HL-60 (cell line): ENCODE results near the gene BTC.

ENCODE experiments used
- DNase-seq, 2 experiments: peaks; one replicate each; pipeline ENCODE4 v3.0.0-alpha.2; 2010 to 2020; ENCODE audit warnings: low read depth in 1 of 2, low spot score in 1 of 2
- H3K27ac ChIP-seq: fragments of 250-450 bp; sonication (Bioruptor Pico); replicated peaks from 2 replicates; pipeline ENCODE4 v1.5.1; 2020; ENCODE audit warnings: mild to moderate bottlenecking, moderate library complexity
- H3K27me3 ChIP-seq: fragments of 250-450 bp; sonication (Bioruptor Pico); 2 replicates; pipeline ENCODE4 v1.5.1; 2021; ENCODE audit warnings: mild to moderate bottlenecking, moderate library complexity; ENCODE audit not compliant: insufficient read depth, poor library complexity, severe bottlenecking
- H3K4me3 ChIP-seq: replicated peaks from 2 replicates; pipeline ENCODE4 v1.5.1; 2011; ENCODE audit warnings: mild to moderate bottlenecking, control low read depth, low read length; ENCODE audit not compliant: insufficient read depth
- GABPA ChIP-seq: IDR thresholded peaks from 2 replicates; pipeline ENCODE4 v1.6.1; 2012; ENCODE audit warnings: low read depth
- POLR2AphosphoS5 ChIP-seq: IDR thresholded peaks from 2 replicates; pipeline ENCODE4 v1.6.1; 2012; ENCODE audit warnings: low read depth
- SPI1 ChIP-seq: IDR thresholded peaks from 2 replicates; pipeline ENCODE4 v1.6.1; 2012; ENCODE audit warnings: low read depth, mild to moderate bottlenecking, borderline replicate concordance
- TF ChIP-seq, protein P1 (sequence below): IDR thresholded peaks from one replicate; pipeline ENCODE4 v1.5.1; 2011; ENCODE audit warnings: low read length, control low read depth, inconsistent platforms; ENCODE audit not compliant: insufficient read depth
- TF ChIP-seq, protein P2 (sequence below): IDR thresholded peaks from 2 replicates; pipeline ENCODE4 v1.6.1; 2012; ENCODE audit warnings: low read depth; ENCODE audit not compliant: insufficient replicate concordance

Gene BTC

DNA sequence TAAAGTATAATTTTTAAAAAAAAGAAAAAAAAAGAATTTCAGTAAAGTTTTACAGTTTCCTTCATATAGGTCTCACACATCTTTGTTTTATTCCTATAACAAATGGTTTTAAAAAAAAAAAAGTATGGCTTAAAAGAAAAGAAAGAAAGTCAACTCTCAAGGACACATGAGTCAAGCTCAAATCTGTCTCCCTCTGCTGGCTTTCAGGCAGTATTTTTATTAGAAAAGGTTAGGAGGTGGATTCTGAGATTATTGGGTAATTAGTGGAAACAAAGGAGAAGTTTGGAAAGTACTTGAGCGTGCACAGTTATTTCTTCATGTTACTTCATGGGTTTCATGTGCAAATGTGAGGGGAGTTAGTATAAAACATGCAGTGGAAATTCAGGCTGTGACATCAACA lies 36.6 kb upstream of the BTC start:
- TF ChIP-seq, protein P1, sequence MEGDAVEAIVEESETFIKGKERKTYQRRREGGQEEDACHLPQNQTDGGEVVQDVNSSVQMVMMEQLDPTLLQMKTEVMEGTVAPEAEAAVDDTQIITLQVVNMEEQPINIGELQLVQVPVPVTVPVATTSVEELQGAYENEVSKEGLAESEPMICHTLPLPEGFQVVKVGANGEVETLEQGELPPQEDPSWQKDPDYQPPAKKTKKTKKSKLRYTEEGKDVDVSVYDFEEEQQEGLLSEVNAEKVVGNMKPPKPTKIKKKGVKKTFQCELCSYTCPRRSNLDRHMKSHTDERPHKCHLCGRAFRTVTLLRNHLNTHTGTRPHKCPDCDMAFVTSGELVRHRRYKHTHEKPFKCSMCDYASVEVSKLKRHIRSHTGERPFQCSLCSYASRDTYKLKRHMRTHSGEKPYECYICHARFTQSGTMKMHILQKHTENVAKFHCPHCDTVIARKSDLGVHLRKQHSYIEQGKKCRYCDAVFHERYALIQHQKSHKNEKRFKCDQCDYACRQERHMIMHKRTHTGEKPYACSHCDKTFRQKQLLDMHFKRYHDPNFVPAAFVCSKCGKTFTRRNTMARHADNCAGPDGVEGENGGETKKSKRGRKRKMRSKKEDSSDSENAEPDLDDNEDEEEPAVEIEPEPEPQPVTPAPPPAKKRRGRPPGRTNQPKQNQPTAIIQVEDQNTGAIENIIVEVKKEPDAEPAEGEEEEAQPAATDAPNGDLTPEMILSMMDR: no peak
- TF ChIP-seq SPI1: no peak
- no peak for TF ChIP-seq POLR2AphosphoS5
- TF ChIP-seq GABPA: no peak
- TF ChIP-seq, protein P2, sequence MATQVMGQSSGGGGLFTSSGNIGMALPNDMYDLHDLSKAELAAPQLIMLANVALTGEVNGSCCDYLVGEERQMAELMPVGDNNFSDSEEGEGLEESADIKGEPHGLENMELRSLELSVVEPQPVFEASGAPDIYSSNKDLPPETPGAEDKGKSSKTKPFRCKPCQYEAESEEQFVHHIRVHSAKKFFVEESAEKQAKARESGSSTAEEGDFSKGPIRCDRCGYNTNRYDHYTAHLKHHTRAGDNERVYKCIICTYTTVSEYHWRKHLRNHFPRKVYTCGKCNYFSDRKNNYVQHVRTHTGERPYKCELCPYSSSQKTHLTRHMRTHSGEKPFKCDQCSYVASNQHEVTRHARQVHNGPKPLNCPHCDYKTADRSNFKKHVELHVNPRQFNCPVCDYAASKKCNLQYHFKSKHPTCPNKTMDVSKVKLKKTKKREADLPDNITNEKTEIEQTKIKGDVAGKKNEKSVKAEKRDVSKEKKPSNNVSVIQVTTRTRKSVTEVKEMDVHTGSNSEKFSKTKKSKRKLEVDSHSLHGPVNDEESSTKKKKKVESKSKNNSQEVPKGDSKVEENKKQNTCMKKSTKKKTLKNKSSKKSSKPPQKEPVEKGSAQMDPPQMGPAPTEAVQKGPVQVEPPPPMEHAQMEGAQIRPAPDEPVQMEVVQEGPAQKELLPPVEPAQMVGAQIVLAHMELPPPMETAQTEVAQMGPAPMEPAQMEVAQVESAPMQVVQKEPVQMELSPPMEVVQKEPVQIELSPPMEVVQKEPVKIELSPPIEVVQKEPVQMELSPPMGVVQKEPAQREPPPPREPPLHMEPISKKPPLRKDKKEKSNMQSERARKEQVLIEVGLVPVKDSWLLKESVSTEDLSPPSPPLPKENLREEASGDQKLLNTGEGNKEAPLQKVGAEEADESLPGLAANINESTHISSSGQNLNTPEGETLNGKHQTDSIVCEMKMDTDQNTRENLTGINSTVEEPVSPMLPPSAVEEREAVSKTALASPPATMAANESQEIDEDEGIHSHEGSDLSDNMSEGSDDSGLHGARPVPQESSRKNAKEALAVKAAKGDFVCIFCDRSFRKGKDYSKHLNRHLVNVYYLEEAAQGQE: no peak
- Histone ChIP-seq H3K27ac (no peak overlapping the region), H3K4me3 (no peak overlapping the region), H3K27me3 (no peaks in the 10 kb centered on the region)
- DNase-seq: no peak

DNA sequence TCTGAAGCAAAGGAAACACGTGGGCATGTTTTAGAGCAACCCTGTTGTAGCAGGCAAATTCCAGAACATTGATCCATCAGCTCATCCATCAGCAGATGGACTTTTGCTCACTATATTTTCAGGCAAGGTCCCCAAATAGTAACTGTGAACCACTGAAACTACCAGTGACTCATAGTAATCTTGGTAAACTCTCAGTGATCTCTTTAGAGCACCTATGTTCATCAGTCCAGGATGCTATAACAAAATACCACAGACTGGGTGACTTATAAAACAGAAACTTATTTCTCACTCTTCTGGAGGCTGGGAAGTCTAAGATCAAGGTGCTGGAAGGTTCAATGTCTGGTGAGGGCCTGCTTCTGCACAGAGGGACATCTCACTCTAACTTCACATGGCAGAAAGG lies 28.9 kb upstream of the BTC start:
- no peaks in the 10 kb centered on the region for H3K27me3 ChIP-seq
- no peak overlapping the region for H3K4me3 ChIP-seq
- TF ChIP-seq, protein P2: no peak
- no peak for TF ChIP-seq GABPA
- TF ChIP-seq, protein P1: no peak
- TF ChIP-seq SPI1: no peak
- TF ChIP-seq POLR2AphosphoS5: no peak
- DNase-seq: no peak
- H3K27ac ChIP-seq: no peak overlapping the region

DNA sequence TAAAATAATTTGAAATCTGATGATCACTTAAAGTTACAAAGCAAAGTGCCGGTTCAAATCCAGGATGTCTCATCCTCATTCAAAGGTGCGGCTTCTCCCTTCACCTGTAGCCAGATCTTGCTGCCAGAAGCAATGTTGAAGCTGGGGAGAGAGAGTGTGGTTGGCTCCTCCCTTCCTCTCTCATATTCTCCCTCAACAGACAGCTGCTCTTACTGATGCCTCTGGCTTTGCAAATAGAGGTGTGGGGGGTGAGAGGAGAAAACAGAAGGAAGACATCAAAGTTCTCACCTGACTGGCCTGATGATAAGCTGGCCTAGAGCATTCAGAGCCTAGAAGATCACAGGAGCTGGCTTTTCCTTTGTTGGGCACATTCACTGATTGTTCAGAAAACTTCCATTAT lies 28.3 kb upstream of the BTC start:
- no peak overlapping the region for H3K27ac ChIP-seq
- no peaks in the 10 kb centered on the region for H3K27me3 ChIP-seq
- no peak for DNase-seq
- H3K4me3 ChIP-seq: no peak overlapping the region
- TF ChIP-seq POLR2AphosphoS5 (no peak), SPI1 (no peak), GABPA (no peak)
- TF ChIP-seq, protein P2: no peak
- TF ChIP-seq, protein P1: no peak
